Stimulated activated naive B cell treated with anti-CD40 and anti-IgM and Interleukin-4, amounts not matched to agents 10 μg/mL and 1 μg/mL and 100 μg/mL, for 72 hours (primary cell): Measurements from ENCODE around the gene SAPCD1.
"Not testable (repeated sequence)": the region's sequence is repeated elsewhere in the genome, so short reads cannot be mapped to it uniquely, and the experiment has no call there.

Experiments
- ATAC-seq, 2 donors: fragments of 150-1000 bp; cut with Tn5 transposase; replicated peaks; 2 replicates each; pipeline ENCODE4 v1.10.0; 2021; ENCODE audit warnings: moderate library complexity in 1 of 2
- DNase-seq: peaks from one replicate; pipeline ENCODE4 v3.0.0; 2021
- H3K27ac Mint-ChIP-seq: one replicate; pipeline ENCODE4 v1.8.0; 2022; ENCODE audit warnings: mild to moderate bottlenecking, mixed read lengths
- H3K27me3 Mint-ChIP-seq, 2 donors: one replicate each; pipeline ENCODE4 v1.8.0; 2022; ENCODE audit warnings: mixed read lengths in 2 of 2
- H3K36me3 Mint-ChIP-seq, 2 donors: one replicate each; pipeline ENCODE4 v1.8.0; 2022; ENCODE audit warnings: mixed read lengths in 2 of 2, mild to moderate bottlenecking in 1 of 2
- H3K4me1 Mint-ChIP-seq, 2 donors: one replicate each; pipeline ENCODE4 v1.8.0; 2022; ENCODE audit warnings: mixed read lengths in 2 of 2, mild to moderate bottlenecking in 1 of 2
- H3K4me3 Mint-ChIP-seq, 2 donors: one replicate each; pipeline ENCODE4 v1.8.0; 2022; ENCODE audit warnings: mild to moderate bottlenecking in 2 of 2, mixed read lengths in 2 of 2, moderate library complexity in 1 of 2
- H3K9me3 Mint-ChIP-seq, 2 donors: one replicate each; pipeline ENCODE4 v1.8.0; 2022; ENCODE audit warnings: mixed read lengths in 2 of 2, mild to moderate bottlenecking in 1 of 2

The SAPCD1 gene

GRCh38 chr6:31784098-31784925, 21.9 kb downstream of the SAPCD1 start:
- Mint-ChIP-seq H3K4me3 (no peak overlapping the region), H3K27ac (peak overlapping the region; percentile 51), H3K27me3 (no peaks in the 10 kb centered on the region), H3K4me1 (peaks cover 11 to 13% of the 10 kb centered on the region in 2 donors), H3K36me3 (peaks cover 50 to 52% of the 10 kb centered on the region in 2 donors), H3K9me3 (no peaks in the 10 kb centered on the region)
- DNase-seq, result no peak
- ATAC-seq, result no peak

- Mint-ChIP-seq H3K4me3 (no peak overlapping the region), H3K36me3 (peaks cover 47 to 48% of the 10 kb centered on the region in 2 donors), H3K27ac (no peak overlapping the region), H3K4me1 (peaks cover 15 to 21% of the 10 kb centered on the region in 2 donors), H3K27me3 (no peaks in the 10 kb centered on the region), H3K9me3 (no peaks in the 10 kb centered on the region)
- no peak for DNase-seq
- no peak for ATAC-seq
Observed at GRCh38 chr6:31785475-31785874, 23.0 kb downstream of the SAPCD1 start.

- DNase-seq, result no peak
- H3K9me3 Mint-ChIP-seq, result no peaks in the 10 kb centered on the region
- peaks cover 24 to 37% of the 10 kb centered on the region in 2 donors for H3K36me3 Mint-ChIP-seq
- peak overlapping the region in 1 of 2 donors; percentile 18 for H3K4me3 Mint-ChIP-seq
- ATAC-seq, result no peak
- H3K27me3 Mint-ChIP-seq, result no peaks in the 10 kb centered on the region
- H3K27ac Mint-ChIP-seq, result peak overlapping the region; percentile 27
- peaks cover 33 to 52% of the 10 kb centered on the region in 2 donors for H3K4me1 Mint-ChIP-seq
Observed at GRCh38 chr6:31791324-31792089, 29.1 kb downstream of the SAPCD1 start.

GRCh38 chr6:31792090-31792374, 29.6 kb downstream of the SAPCD1 start:
- Mint-ChIP-seq H3K9me3 (no peaks in the 10 kb centered on the region), H3K4me3 (no peak overlapping the region), H3K27ac (no peak overlapping the region), H3K36me3 (peaks cover 24 to 37% of the 10 kb centered on the region in 2 donors), H3K4me1 (peaks cover 33 to 56% of the 10 kb centered on the region in 2 donors), H3K27me3 (no peaks in the 10 kb centered on the region)
- ATAC-seq (no peak), DNase-seq (no peak)

GRCh38 chr6:31792761-31793171, 30.3 kb downstream of the SAPCD1 start:
- H3K27me3 Mint-ChIP-seq, result no peaks in the 10 kb centered on the region
- H3K27ac Mint-ChIP-seq, result peak overlapping the region; percentile 89
- H3K36me3 Mint-ChIP-seq, result peaks cover 26 to 37% of the 10 kb centered on the region in 2 donors
- no peaks in the 10 kb centered on the region for H3K9me3 Mint-ChIP-seq
- peak in 1 of 2 donors; percentile 21 for ATAC-seq
- H3K4me3 Mint-ChIP-seq, result peak overlapping the region; percentile 33 to 61
- H3K4me1 Mint-ChIP-seq, result peaks cover 37 to 63% of the 10 kb centered on the region in 2 donors
- no peak for DNase-seq

GRCh38 chr6:31793927-31794245, 31.4 kb downstream of the SAPCD1 start:
- Mint-ChIP-seq H3K27ac (peak overlapping the region; percentile 27), H3K4me1 (peaks cover 40 to 71% of the 10 kb centered on the region in 2 donors), H3K36me3 (peaks cover 26 to 41% of the 10 kb centered on the region in 2 donors), H3K4me3 (peak overlapping the region; percentile 85 to 95)
- DNase-seq, H3K9me3 Mint-ChIP-seq, ATAC-seq, H3K27me3 Mint-ChIP-seq: not testable (repeated sequence)

- ATAC-seq (no peak), DNase-seq (no peak)
- peak overlapping the region; percentile 85 to 95 for H3K4me3 Mint-ChIP-seq
- H3K27me3 Mint-ChIP-seq, result no peaks in the 10 kb centered on the region
- H3K4me1 Mint-ChIP-seq, result peaks cover 37 to 67% of the 10 kb centered on the region in 2 donors
- no peaks in the 10 kb centered on the region for H3K9me3 Mint-ChIP-seq
- peak overlapping the region; percentile 98 for H3K27ac Mint-ChIP-seq
- peaks cover 26 to 41% of the 10 kb centered on the region in 2 donors for H3K36me3 Mint-ChIP-seq
Observed at GRCh38 chr6:31794294-31794865, 31.9 kb downstream of the SAPCD1 start.

- ATAC-seq (peak; percentile 52 to 53), DNase-seq (no peak)
- Mint-ChIP-seq H3K9me3 (no peaks in the 10 kb centered on the region), H3K4me1 (peaks cover 34 to 62% of the 10 kb centered on the region in 2 donors), H3K27me3 (no peaks in the 10 kb centered on the region), H3K4me3 (peak overlapping the region; percentile 85 to 95), H3K27ac (peak overlapping the region; percentile 98), H3K36me3 (peaks cover 23 to 37% of the 10 kb centered on the region in 2 donors)
Observed at GRCh38 chr6:31794866-31795615, 32.6 kb downstream of the SAPCD1 start.

GRCh38 chr6:31795616-31796298, 33.3 kb downstream of the SAPCD1 start, which contains the start of gene VARS1:
Gene VARS1, minus strand, starts transcription at chr6:31795752. Its CDS starts 535 bp downstream, at chr6:31795217.
- no peaks in the 10 kb centered on the region for H3K9me3 Mint-ChIP-seq
- peak within 1 kb of the TSS; percentile 98 for H3K27ac Mint-ChIP-seq
- peak; percentile 90 to 92 for ATAC-seq
- DNase-seq, result peak; percentile 90
- H3K36me3 Mint-ChIP-seq, result peaks cover 21 to 33% of the 10 kb centered on the region in 2 donors
- H3K27me3 Mint-ChIP-seq, result no peaks in the 10 kb centered on the region
- peaks cover 31 to 57% of the 10 kb centered on the region in 2 donors for H3K4me1 Mint-ChIP-seq
- H3K4me3 Mint-ChIP-seq, result peak within 1 kb of the TSS; percentile 85 to 95

GRCh38 chr6:31796993-31797385, 34.5 kb downstream of the SAPCD1 start:
- DNase-seq (no peak), ATAC-seq (no peak)
- Mint-ChIP-seq H3K36me3 (peaks cover 20 to 27% of the 10 kb centered on the region in 2 donors), H3K4me1 (peaks cover 25 to 46% of the 10 kb centered on the region in 2 donors), H3K4me3 (no peak overlapping the region), H3K27ac (no peak overlapping the region), H3K9me3 (no peaks in the 10 kb centered on the region), H3K27me3 (no peaks in the 10 kb centered on the region)

GRCh38 chr6:31797588-31797987, 35.1 kb downstream of the SAPCD1 start:
- DNase-seq, result no peak
- H3K36me3 Mint-ChIP-seq, result peaks cover 17 to 21% of the 10 kb centered on the region in 2 donors

GRCh38 chr6:31799781-31800180, 37.3 kb downstream of the SAPCD1 start:
- H3K36me3 Mint-ChIP-seq, result peaks cover 19 to 20% of the 10 kb centered on the region in 2 donors
- H3K9me3 Mint-ChIP-seq, result no peaks in the 10 kb centered on the region
- DNase-seq (no peak), ATAC-seq (no peak)
- H3K4me1 Mint-ChIP-seq, result peaks cover 8 to 32% of the 10 kb centered on the region in 2 donors
- no peaks in the 10 kb centered on the region for H3K27me3 Mint-ChIP-seq
- H3K27ac Mint-ChIP-seq, result no peak overlapping the region
- no peak overlapping the region for H3K4me3 Mint-ChIP-seq

More at GRCh38 chr6:31797588-31797987, 35.1 kb downstream of the SAPCD1 start:
- H3K4me1 Mint-ChIP-seq, result peaks cover 20 to 41% of the 10 kb centered on the region in 2 donors
- H3K27me3 Mint-ChIP-seq, result no peaks in the 10 kb centered on the region
- H3K4me3 Mint-ChIP-seq, result peak overlapping the region; percentile 13 to 14
- H3K27ac Mint-ChIP-seq, result peak overlapping the region; percentile 87
- ATAC-seq, result no peak
- H3K9me3 Mint-ChIP-seq, result no peaks in the 10 kb centered on the region
